Sigmoid colon (tissue), 7 donors: ENCODE measurements around the gene GRAMD1A. TPM values are rescaled to one million over a fixed set of nuclear protein-coding genes. Genes with fewer than 3 reads are reported as not detected.
"Not testable (repeated sequence)": the region's sequence is repeated elsewhere in the genome, so short reads cannot be mapped to it uniquely, and the experiment has no call there.

ENCODE experiments used
- DNase-seq: peaks from one replicate; pipeline ENCODE4 v3.0.0-alpha.2; 2019
- H3K27ac ChIP-seq, 4 donors: fragments of 200-600 bp; sonication (generic); one replicate each; pipeline ENCODE4 v1.5.1; 2016 to 2019; ENCODE audit warnings: mild to moderate bottlenecking in 1 of 4
- H3K27me3 ChIP-seq, 3 donors: fragments of 200-600 bp; sonication (generic); one replicate each; pipeline ENCODE4 v1.5.1; 2019; ENCODE audit warnings: mild to moderate bottlenecking in 1 of 3
- H3K36me3 ChIP-seq, 4 donors: fragments of 200-600 bp; sonication (generic); one replicate each; pipeline ENCODE4 v1.5.1; 2016 to 2019
- H3K4me1 ChIP-seq, 4 donors: fragments of 200-600 bp; sonication (generic); one replicate each; pipeline ENCODE4 v1.5.1; 2017 to 2019
- H3K4me3 ChIP-seq, 4 donors: fragments of 200-600 bp; sonication (generic); one replicate each; pipeline ENCODE4 v1.5.1; 2017 to 2019; ENCODE audit warnings: mild to moderate bottlenecking in 2 of 4, moderate library complexity in 1 of 4
- H3K9me3 ChIP-seq, 4 donors: fragments of 200-600 bp in 3 of 4; sonication (generic) in 3 of 4; one replicate each; pipeline versions ENCODE4 v1.5.1 to v1.6.1; 2013 to 2019
- CTCF ChIP-seq, 4 experiments: fragments of 450-650 bp in 3 of 4; fragments of 200-600 bp in 1 of 4; IDR thresholded peaks; one replicate each; pipeline ENCODE4 v1.5.1; 2016 to 2019; ENCODE audit warnings: antibody characterized with exemption in 4 of 4, mild to moderate bottlenecking in 3 of 4, moderate library complexity in 2 of 4
- EP300 ChIP-seq, 4 donors: sonication (generic); formaldehyde crosslinking; IDR thresholded peaks; one replicate each; pipeline ENCODE4 v1.6.1; 2017; ENCODE audit warnings: antibody characterized with exemption in 4 of 4
- POLR2A ChIP-seq, 2 donors: fragments of 450-650 bp; IDR thresholded peaks; one replicate each; pipeline ENCODE4 v1.6.1; 2016; ENCODE audit warnings: antibody characterized with exemption in 2 of 2, mild to moderate bottlenecking in 2 of 2, moderate library complexity in 2 of 2
- POLR2AphosphoS5 ChIP-seq, 4 donors: sonication (generic); formaldehyde crosslinking; IDR thresholded peaks; one replicate each; pipeline ENCODE4 v1.6.1; 2017; ENCODE audit warnings: antibody characterized with exemption in 4 of 4
- WGBS, 2 donors: extraction: QIAGEN DNeasy Blood & Tissue Kit; methylation state at CpG; one replicate each; pipeline ENCODE4 v1.1.7; 2013; 5-methylcytosine and 5-hydroxymethylcytosine counted together
- intact Hi-C: fragments of 100-400 bp; cut with DNase I; formaldehyde crosslinking; loops from one replicate; pipeline ENCODE4 v1.15.1; 2023
- polyA plus RNA-seq, 3 donors: library from polyadenylated mRNA; stranded (reverse); fragments of 200-250 nt; gene quantifications; one replicate each; pipeline ENCODE4 v1.2.3, GENCODE V29; 2013
- total RNA-seq, 4 donors: library from RNA; depleted of rRNA; stranded (reverse); fragments of >200 nt; gene quantifications; one replicate each; pipeline ENCODE4 v1.1.0, GENCODE V29; 2016
- donor health status: healthy with polysubstance abuse.
- donor health status: Bipolar disorder and iron deficiency.
- donor health status: healthy.

GRAMD1A gene
- total and polyA plus RNA-seq, 7 donors, result 5.1 to 58.9 (median 30.3) TPM

- no peak for DNase-seq
- no peaks in the 10 kb centered on the region for H3K27me3 ChIP-seq
- no peak overlapping the region for H3K4me3 ChIP-seq
- WGBS, 2 donors, result 46 to 69% methylated on average over 8 of the region's 8 CpGs
- no peaks in the 10 kb centered on the region for H3K36me3 ChIP-seq
- TF ChIP-seq POLR2A (IDR thresholded peaks at IDR 0.05) (no peak), EP300 (IDR thresholded peaks at IDR 0.05) (no peak), CTCF (IDR thresholded peaks at IDR 0.05) (no peak), POLR2AphosphoS5 (IDR thresholded peaks at IDR 0.05) (no peak)
- H3K27ac ChIP-seq, result peak overlapping the region in 3 of 4 donors; percentile 39 to 99 (median 39)
- intact Hi-C loops, result no loop called here
- H3K4me1 ChIP-seq, result peaks cover 0 to 28% (median 21%) of the 10 kb centered on the region in 4 donors
- H3K9me3 ChIP-seq, result no peaks in the 10 kb centered on the region
These were observed 3.0 kb upstream of the GRAMD1A start for GRCh38 chr19:34997071-34997617.

- 93 to 96% methylated on average over 7 of the region's 7 CpGs for WGBS, 2 donors
- Histone ChIP-seq H3K27ac (peak overlapping the region; percentile 97 to 100 (median 99)), H3K4me1 (peaks cover 0 to 36% (median 27%) of the 10 kb centered on the region in 4 donors)
- H3K27me3 ChIP-seq, H3K36me3 ChIP-seq, intact Hi-C loops, DNase-seq, H3K9me3 ChIP-seq, H3K4me3 ChIP-seq: not testable (repeated sequence)
These were observed 1.9 kb upstream of the GRAMD1A start for GRCh38 chr19:34998224-34998623.

- Histone ChIP-seq H3K9me3 (no peaks in the 10 kb centered on the region), H3K4me1 (peaks cover 0 to 43% (median 34%) of the 10 kb centered on the region in 4 donors), H3K36me3 (no peaks in the 10 kb centered on the region), H3K27me3 (no peaks in the 10 kb centered on the region), H3K27ac (peak overlapping the region; percentile 97 to 100 (median 99)), H3K4me3 (peak overlapping the region; percentile 83 to 99 (median 85))
- WGBS, 2 donors, result 38 to 47% methylated on average over 13 of the region's 13 CpGs
- no peak for DNase-seq
- intact Hi-C loops, result no loop called here
- TF ChIP-seq POLR2A (IDR thresholded peaks at IDR 0.05) (no peak), CTCF (IDR thresholded peaks at IDR 0.05) (no peak), EP300 (IDR thresholded peaks at IDR 0.05) (no peak), POLR2AphosphoS5 (IDR thresholded peaks at IDR 0.05) (no peak)
These were observed 1.2 kb upstream of the GRAMD1A start for GRCh38 chr19:34998777-34999497.

- Histone ChIP-seq H3K4me1 (peaks cover 0 to 50% (median 38%) of the 10 kb centered on the region in 4 donors), H3K9me3 (no peaks in the 10 kb centered on the region), H3K27me3 (no peaks in the 10 kb centered on the region), H3K4me3 (peak overlapping the region; percentile 83 to 99 (median 85)), H3K36me3 (peaks cover 0 to under 1% (median 0%) of the 10 kb centered on the region in 4 donors), H3K27ac (peak overlapping the region; percentile 97 to 100 (median 99))
- no peak for TF ChIP-seq POLR2AphosphoS5 (IDR thresholded peaks at IDR 0.05)
- WGBS, 2 donors, result 1% methylated on average over 37 of the region's 37 CpGs
- intact Hi-C loops, result no loop called here
- DNase-seq, result no peak
These were observed 169 bp downstream of the GRAMD1A start for GRCh38 chr19:35000338-35000646.

GRCh38 chr19:35000647-35001501, 751 bp downstream of the GRAMD1A start:
- H3K4me3 ChIP-seq, result peak overlapping the region; percentile 83 to 99 (median 85)
- DNase-seq, result no peak
- intact Hi-C loops, result no loop called here
- H3K27ac ChIP-seq, result peak overlapping the region; percentile 97 to 100 (median 99)
- peaks cover 0 to 6% (median 0%) of the 10 kb centered on the region in 4 donors for H3K36me3 ChIP-seq
- H3K27me3 ChIP-seq, result no peaks in the 10 kb centered on the region
- peaks cover 0 to 50% (median 38%) of the 10 kb centered on the region in 4 donors for H3K4me1 ChIP-seq
- no peak for TF ChIP-seq EP300 (IDR thresholded peaks at IDR 0.05)
- no peak for TF ChIP-seq CTCF (IDR thresholded peaks at IDR 0.05)
- peak in 1 of 4 donors; percentile 26 for TF ChIP-seq POLR2AphosphoS5 (IDR thresholded peaks at IDR 0.05)
- WGBS, 2 donors, result 1% methylated on average over 46 of the region's 46 CpGs
- no peaks in the 10 kb centered on the region for H3K9me3 ChIP-seq
